ENCODE data around the gene DDA1.

DDA1 gene

GRCh38 chr19:17330262-17331044, 21.1 kb downstream of the DDA1 start:
- DNase-seq (ENCODE audit: low spot score), result no peak

GRCh38 chr19:17331045-17331558, 21.7 kb downstream of the DDA1 start:
- no peak for DNase-seq (ENCODE audit: low spot score)

GRCh38 chr19:17332360-17332676, 23.0 kb downstream of the DDA1 start:
- no peak for DNase-seq (ENCODE audit: low spot score)

- DNase-seq (ENCODE audit: low spot score), result peak; percentile 67
Observed at GRCh38 chr19:17332677-17333581, 23.6 kb downstream of the DDA1 start.

- no peak for DNase-seq (ENCODE audit: low spot score)
Observed at GRCh38 chr19:17333611-17334413, 24.4 kb downstream of the DDA1 start.

GRCh38 chr19:17334414-17335409, 25.3 kb downstream of the DDA1 start, which contains the start of gene ANO8:
Gene ANO8 (minus strand): TSS chr19:17334855. CDS start chr19:17334670, 185 bp downstream.
- DNase-seq (ENCODE audit: low spot score), result peak; percentile 85

- no peak for DNase-seq (ENCODE audit: low spot score)
Observed at GRCh38 chr19:17335575-17335974, 26.2 kb downstream of the DDA1 start.

- DNase-seq (ENCODE audit: low spot score), result peak; percentile 94
Observed at GRCh38 chr19:17336872-17337674, 27.7 kb downstream of the DDA1 start, which contains the start of gene GTPBP3. Gene GTPBP3 (plus strand): TSS chr19:17337553. CDS start chr19:17337612, 59 bp downstream.

- DNase-seq (ENCODE audit: low spot score), result peak; percentile 61
Observed at GRCh38 chr19:17337675-17338432, 28.5 kb downstream of the DDA1 start.

- DNase-seq (ENCODE audit: low spot score), result no peak
Observed at GRCh38 chr19:17338433-17339078, 29.2 kb downstream of the DDA1 start.

GRCh38 chr19:17339088-17339741, 29.9 kb downstream of the DDA1 start:
- peak; percentile 31 for DNase-seq (ENCODE audit: low spot score)

- peak; percentile 23 for DNase-seq (ENCODE audit: low spot score)
Observed at GRCh38 chr19:17340302-17340870, 31.0 kb downstream of the DDA1 start.

GRCh38 chr19:17340871-17341357, 31.6 kb downstream of the DDA1 start:
- DNase-seq (ENCODE audit: low spot score), result no peak

- DNase-seq (ENCODE audit: low spot score), result no peak
Observed at GRCh38 chr19:17341386-17341785, 32.0 kb downstream of the DDA1 start.

- DNase-seq (ENCODE audit: low spot score), result no peak
Observed at GRCh38 chr19:17341845-17342244, 32.5 kb downstream of the DDA1 start.

GRCh38 chr19:17346109-17346671, 36.8 kb downstream of the DDA1 start:
- DNase-seq (ENCODE audit: low spot score), result peak; percentile 79

GRCh38 chr19:17347361-17347760, 38.0 kb downstream of the DDA1 start:
- no peak for DNase-seq (ENCODE audit: low spot score)
